Panc1 (cell line): ENCODE results near the gene GAL3ST1.

Experiments
- CTCF ChIP-seq: fragments of 450-650 bp; IDR thresholded peaks from 2 replicates; pipeline ENCODE4 v1.5.1; 2017; ENCODE audit warnings: mild to moderate bottlenecking
- REST ChIP-seq, 2 experiments: IDR thresholded peaks; 2 replicates each; pipeline ENCODE4 v1.6.1; 2011 to 2012; ENCODE audit warnings: low read depth in 2 of 2, control low read depth in 1 of 2, low read length in 1 of 2, mild to moderate bottlenecking in 1 of 2, moderate library complexity in 1 of 2; ENCODE audit not compliant: insufficient read depth in 1 of 2

GRCh38 chr22:30566125-30566524, 8.3 kb downstream of the GAL3ST1 start:
- no peak for TF ChIP-seq CTCF
- no peak for TF ChIP-seq REST (IDR thresholded peaks at IDR 0.05; ENCODE audit: insufficient read depth in 1 of 2, low read depth in 2 of 2, low read length in 1 of 2)
